ENCODE data around the gene DUSP2. TPM values are rescaled to one million over a fixed set of nuclear protein-coding genes. Genes with fewer than 3 reads are reported as not detected.

Gene DUSP2
- total and polyA plus RNA-seq, 9 of the 15 experiments (the other 6 are each of a cell fraction or from before 2014, with no cell fraction given) = 0.04 to 0.18 TPM; not detected in 7

DNA sequence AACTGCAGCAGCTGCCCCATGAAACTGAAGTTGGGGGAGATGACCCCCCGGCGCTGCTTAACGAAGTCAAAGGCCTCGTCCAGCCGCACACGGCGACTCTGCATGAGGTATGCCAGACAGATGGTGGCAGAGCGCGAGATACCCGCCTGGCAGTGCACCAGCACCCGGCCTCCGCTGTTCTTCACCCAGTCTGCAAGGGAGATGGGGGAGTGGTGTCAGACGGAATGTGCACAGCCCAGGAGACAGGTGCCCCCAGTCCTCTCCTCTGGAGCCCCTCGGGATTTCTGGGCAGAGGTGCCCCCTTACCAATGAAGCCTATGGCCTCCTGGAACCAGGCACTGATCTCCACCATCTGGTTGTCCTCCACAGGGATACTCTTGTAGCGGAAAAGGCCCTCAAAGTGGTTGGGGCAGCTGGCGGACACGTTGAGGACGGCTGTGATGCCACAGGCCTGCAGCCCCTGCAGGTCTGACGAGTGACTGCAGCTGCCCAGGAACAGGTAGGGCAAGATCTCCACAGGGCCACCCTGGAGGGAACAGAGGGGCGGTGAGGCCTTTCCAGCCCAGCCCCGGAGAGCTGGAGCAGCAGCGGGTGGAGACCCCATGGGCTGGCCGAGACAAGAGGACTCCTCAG is 1.3 kb downstream of the DUSP2 start:
- in situ Hi-C loops (cut with MboI) = no loop called here
- TF ChIP-seq CTCF (IDR thresholded peaks at IDR 0.05 in 2 of 3, conservative IDR thresholded peaks at IDR 0.05 in 1 of 3; ENCODE audit: insufficient read depth in 2 of 3, low read depth in 1 of 3, low read length in 3 of 3) (0 out of 6 replicates have a peak, but pooled peaks of 1 of the 3 experiments have one; percentile 20), KAT8 (IDR thresholded peaks at IDR 0.05; ENCODE audit: low read depth) (no peak)
- no TSS peak for BruUV-seq (replicated peaks)
- CTCF ChIA-PET (ENCODE audit: low intra/inter-chr PET ratio) = no interaction called here
- H3K9ac ChIP-seq (ENCODE audit: insufficient read depth in 1 of 2, low read depth in 2 of 2, low read length in 2 of 2) = no peak overlapping the region
- no peaks in the 10 kb centered on the region for H3K36me3 ChIP-seq (ENCODE audit: control insufficient read depth, insufficient read depth, low read length)
- no peaks in the 10 kb centered on the region for H3K9me1 ChIP-seq (ENCODE audit: control insufficient read depth, insufficient read depth, low read length)
- H3K27ac ChIP-seq (ENCODE audit: extremely low read depth, low read depth, low read length) = no peak overlapping the region
- POLR2A ChIA-PET = no interaction called here
- no peak overlapping the region for H3K4me3 ChIP-seq
- H3K9me3 ChIP-seq (replicated peaks; ENCODE audit: control insufficient read depth, insufficient read depth, low read depth, low read length) = no peaks in the 10 kb centered on the region
- no peaks in the 10 kb centered on the region for H3K79me2 ChIP-seq (ENCODE audit: control insufficient read depth, insufficient read depth, low read length)
- peaks cover 22 to 42% of the 10 kb centered on the region in 2 experiments for H3K4me1 ChIP-seq (replicated peaks in 1 of 2; ENCODE audit: control insufficient read depth in 2 of 2, insufficient read depth in 2 of 2, low read length in 2 of 2)
- 50% methylated on average over 22 of the region's 23 CpGs for WGBS (ENCODE audit: insufficient coverage, low coverage, missing lambda C conversion rate)
- ATAC-seq (no peak), FAIRE-seq (no peak), DNase-seq (ENCODE audit: extremely low read depth in 1 of 4, low spot score in 3 of 4) (no peak)
- intact Hi-C loops (cut with micrococcal nuclease) = no loop called here
- no peak overlapping the region for H3K4me2 ChIP-seq (ENCODE audit: insufficient read depth, low read length)
- peaks cover 0 to 12% of the 10 kb centered on the region in 2 experiments; a peak in 2 of 5 replicates for H3K27me3 ChIP-seq (ENCODE audit: control insufficient read depth in 2 of 2, insufficient read depth in 2 of 2, low read length in 2 of 2)
- H4K20me1 ChIP-seq (replicated peaks; ENCODE audit: control insufficient read depth, insufficient read depth, low read length) = no peaks in the 10 kb centered on the region
- H2AFZ ChIP-seq (ENCODE audit: low read depth, low read length) = no peak overlapping the region

Measured in K562 (cell line).